Measurements from ENCODE around the gene NXPE3.

NXPE3 gene

GRCh38 chr3:101810022-101810418, 31.0 kb downstream of the NXPE3 start:
- H3K4me2 ChIP-seq (ENCODE audit: low read length): no peak overlapping the region; the same call in 1 of the 2 replicates
- peaks cover 36% of the 10 kb centered on the region for H3K4me1 ChIP-seq (ENCODE audit: control insufficient read depth, low read length)
- no peaks in the 10 kb centered on the region for H3K27me3 ChIP-seq (ENCODE audit: control insufficient read depth, low read length)
- no peaks in the 10 kb centered on the region for H3K9me2 ChIP-seq (replicated peaks; ENCODE audit: control insufficient read depth, low read length)
- H3K9me3 ChIP-seq (ENCODE audit: control insufficient read depth, insufficient read depth, low read length): no peaks in the 10 kb centered on the region
- H3K36me3 ChIP-seq (ENCODE audit: control insufficient read depth, low read length): peaks cover 10% of the 10 kb centered on the region
- no peaks in the 10 kb centered on the region for H4K20me1 ChIP-seq (ENCODE audit: control insufficient read depth, insufficient read depth, low read depth, low read length)
- H3F3A ChIP-seq (ENCODE audit: control insufficient read depth, insufficient read depth): no peaks in the 10 kb centered on the region
- peaks cover 7% of the 10 kb centered on the region for H3K79me2 ChIP-seq (ENCODE audit: control insufficient read depth, low read length)
- H3K27ac ChIP-seq (ENCODE audit: low read depth, low read length): no peak overlapping the region
- TF ChIP-seq CTCF (IDR thresholded peaks at IDR 0.05; ENCODE audit: low read depth, low read length, poor library complexity, severe bottlenecking) (no peak), EZH2phosphoT487 (IDR thresholded peaks at IDR 0.05; ENCODE audit: borderline replicate concordance, low read length) (no peak)
- H3K4me3 ChIP-seq (ENCODE audit: low read length): no peak overlapping the region

GRCh38 chr3:101811875-101812274, 32.9 kb downstream of the NXPE3 start:
- H3F3A ChIP-seq (ENCODE audit: control insufficient read depth, insufficient read depth): no peaks in the 10 kb centered on the region
- peaks cover 5% of the 10 kb centered on the region for H3K79me2 ChIP-seq (ENCODE audit: control insufficient read depth, low read length)
- no peak for TF ChIP-seq CTCF (IDR thresholded peaks at IDR 0.05; ENCODE audit: low read depth, low read length, poor library complexity, severe bottlenecking)
- no peak for TF ChIP-seq EZH2phosphoT487 (IDR thresholded peaks at IDR 0.05; ENCODE audit: borderline replicate concordance, low read length)
- no peaks in the 10 kb centered on the region for H3K9me2 ChIP-seq (replicated peaks; ENCODE audit: control insufficient read depth, low read length)
- peaks cover 4% of the 10 kb centered on the region for H3K36me3 ChIP-seq (ENCODE audit: control insufficient read depth, low read length)
- no peak overlapping the region for H3K4me3 ChIP-seq (ENCODE audit: low read length)
- no peak overlapping the region for H3K27ac ChIP-seq (ENCODE audit: low read depth, low read length)
- peaks cover 46% of the 10 kb centered on the region for H3K4me1 ChIP-seq (ENCODE audit: control insufficient read depth, low read length)
- H3K4me2 ChIP-seq (ENCODE audit: low read length): no peak overlapping the region
- no peaks in the 10 kb centered on the region for H3K9me3 ChIP-seq (ENCODE audit: control insufficient read depth, insufficient read depth, low read length)
- H3K27me3 ChIP-seq (ENCODE audit: control insufficient read depth, low read length): no peaks in the 10 kb centered on the region
- no peaks in the 10 kb centered on the region for H4K20me1 ChIP-seq (ENCODE audit: control insufficient read depth, insufficient read depth, low read depth, low read length)

GRCh38 chr3:101812895-101813294, 33.9 kb downstream of the NXPE3 start:
- TF ChIP-seq CTCF (IDR thresholded peaks at IDR 0.05; ENCODE audit: low read depth, low read length, poor library complexity, severe bottlenecking) (no peak), EZH2phosphoT487 (IDR thresholded peaks at IDR 0.05; ENCODE audit: borderline replicate concordance, low read length) (no peak)
- H3K27ac ChIP-seq (ENCODE audit: low read depth, low read length): no peak overlapping the region
- peaks cover 14% of the 10 kb centered on the region for H3K36me3 ChIP-seq (ENCODE audit: control insufficient read depth, low read length)
- peaks cover 57% of the 10 kb centered on the region for H3K4me1 ChIP-seq (ENCODE audit: control insufficient read depth, low read length)
- no peaks in the 10 kb centered on the region for H3K9me3 ChIP-seq (ENCODE audit: control insufficient read depth, insufficient read depth, low read length)
- H3K9me2 ChIP-seq (replicated peaks; ENCODE audit: control insufficient read depth, low read length): no peaks in the 10 kb centered on the region
- no peak overlapping the region for H3K4me3 ChIP-seq (ENCODE audit: low read length)
- H3F3A ChIP-seq (ENCODE audit: control insufficient read depth, insufficient read depth): peaks cover 7% of the 10 kb centered on the region; the same call in 1 of the 2 replicates
- no peak overlapping the region for H3K4me2 ChIP-seq (ENCODE audit: low read length)
- H3K27me3 ChIP-seq (ENCODE audit: control insufficient read depth, low read length): no peaks in the 10 kb centered on the region
- H4K20me1 ChIP-seq (ENCODE audit: control insufficient read depth, insufficient read depth, low read depth, low read length): no peaks in the 10 kb centered on the region
- peaks cover 5% of the 10 kb centered on the region for H3K79me2 ChIP-seq (ENCODE audit: control insufficient read depth, low read length)
